ENCODE results near the gene ZNF24. TPM values are rescaled to one million over a fixed set of nuclear protein-coding genes. Genes with fewer than 3 reads are reported as not detected.

The ZNF24 gene
- total and polyA plus RNA-seq, 10 donors, result 13.4 to 64.3 (median 50.8) TPM

DNA sequence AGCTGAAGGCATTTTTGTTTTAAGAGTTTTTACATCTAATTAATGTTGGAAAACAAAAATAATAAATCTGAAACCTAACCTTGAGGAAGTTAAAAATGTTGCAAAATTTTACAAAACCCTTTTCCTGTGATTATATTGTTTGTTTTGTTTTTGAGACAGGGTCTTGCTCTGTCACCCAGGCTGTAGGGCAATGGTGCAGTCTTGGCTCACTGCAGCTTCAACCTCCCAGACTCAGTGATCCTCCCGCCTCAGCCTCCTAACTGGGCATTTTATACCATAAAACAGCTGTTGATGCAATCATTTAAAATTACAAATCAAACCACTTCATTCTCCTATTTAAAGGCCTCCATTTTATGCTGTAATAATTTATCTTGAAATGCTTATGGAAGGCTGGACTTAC, 1.7 kb upstream of the ZNF24 start:
- Histone ChIP-seq H3K27me3 (replicated peaks in 1 of 7) (no peaks in the 10 kb centered on the region), H3K36me3 (peaks cover 0 to 15% (median 3%) of the 10 kb centered on the region in 6 donors), H3K9me3 (no peaks in the 10 kb centered on the region), H3K4me3 (no peak overlapping the region), H3K27ac (peak overlapping the region in 7 of 8 donors; percentile 10 to 99 (median 98)), H3K4me1 (peaks cover 11 to 47% (median 43%) of the 10 kb centered on the region in 6 donors)
- intact Hi-C loops (cut with DNase I; ENCODE audit: low total_unique reads), result no loop called here
- TF ChIP-seq, protein P1, sequence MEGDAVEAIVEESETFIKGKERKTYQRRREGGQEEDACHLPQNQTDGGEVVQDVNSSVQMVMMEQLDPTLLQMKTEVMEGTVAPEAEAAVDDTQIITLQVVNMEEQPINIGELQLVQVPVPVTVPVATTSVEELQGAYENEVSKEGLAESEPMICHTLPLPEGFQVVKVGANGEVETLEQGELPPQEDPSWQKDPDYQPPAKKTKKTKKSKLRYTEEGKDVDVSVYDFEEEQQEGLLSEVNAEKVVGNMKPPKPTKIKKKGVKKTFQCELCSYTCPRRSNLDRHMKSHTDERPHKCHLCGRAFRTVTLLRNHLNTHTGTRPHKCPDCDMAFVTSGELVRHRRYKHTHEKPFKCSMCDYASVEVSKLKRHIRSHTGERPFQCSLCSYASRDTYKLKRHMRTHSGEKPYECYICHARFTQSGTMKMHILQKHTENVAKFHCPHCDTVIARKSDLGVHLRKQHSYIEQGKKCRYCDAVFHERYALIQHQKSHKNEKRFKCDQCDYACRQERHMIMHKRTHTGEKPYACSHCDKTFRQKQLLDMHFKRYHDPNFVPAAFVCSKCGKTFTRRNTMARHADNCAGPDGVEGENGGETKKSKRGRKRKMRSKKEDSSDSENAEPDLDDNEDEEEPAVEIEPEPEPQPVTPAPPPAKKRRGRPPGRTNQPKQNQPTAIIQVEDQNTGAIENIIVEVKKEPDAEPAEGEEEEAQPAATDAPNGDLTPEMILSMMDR (IDR thresholded peaks at IDR 0.05 in 8 of 11, conservative IDR thresholded peaks at IDR 0.05 in 3 of 11), result no peak
- no peak for TF ChIP-seq POLR2AphosphoS5 (IDR thresholded peaks at IDR 0.05)
- TF ChIP-seq POLR2A (IDR thresholded peaks at IDR 0.05), result no peak
- DNase-seq, result no peak
- 88 to 97% (median 93%) methylated on average over 1 of the region's 1 CpG for WGBS, 5 donors

DNA sequence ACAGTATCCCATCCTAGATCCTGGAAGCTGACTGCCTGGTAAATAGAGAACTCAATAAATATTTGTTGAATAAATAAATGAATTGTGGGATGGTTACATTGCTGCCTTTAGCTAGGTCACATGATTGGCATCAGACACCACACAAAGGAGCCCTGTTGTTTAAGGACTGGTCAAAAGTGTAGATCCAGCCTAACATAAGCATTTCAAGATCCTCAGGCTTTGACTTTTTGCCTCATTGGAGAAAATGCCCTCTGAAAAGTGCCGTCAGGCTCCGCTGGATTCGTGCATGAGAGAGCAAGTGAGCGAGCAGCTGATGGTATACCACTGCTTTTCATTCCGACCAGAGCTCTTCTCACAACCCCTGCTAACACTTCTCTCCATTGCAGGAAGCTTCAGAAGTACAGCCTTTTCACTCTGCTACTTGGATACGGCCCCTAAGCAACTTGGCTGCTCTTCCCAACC, 1.3 kb upstream of the ZNF24 start:
- Histone ChIP-seq H3K36me3 (peaks cover 0 to 19% (median 6%) of the 10 kb centered on the region in 6 donors), H3K4me1 (peaks cover 12 to 52% (median 47%) of the 10 kb centered on the region in 6 donors), H3K27ac (peak overlapping the region in 7 of 8 donors; percentile 10 to 99 (median 98)), H3K27me3 (replicated peaks in 1 of 7) (no peaks in the 10 kb centered on the region), H3K4me3 (peak overlapping the region in 1 of 8 donors; percentile 85), H3K9me3 (no peaks in the 10 kb centered on the region)
- WGBS, 5 donors, result 44 to 64% (median 61%) methylated on average over 6 of the region's 6 CpGs
- TF ChIP-seq, protein P1 (IDR thresholded peaks at IDR 0.05 in 8 of 11, conservative IDR thresholded peaks at IDR 0.05 in 3 of 11), result no peak
- TF ChIP-seq POLR2A (IDR thresholded peaks at IDR 0.05) (no peak), POLR2AphosphoS5 (IDR thresholded peaks at IDR 0.05) (no peak)
- no peak for DNase-seq
- intact Hi-C loops (cut with DNase I; ENCODE audit: low total_unique reads), result no loop called here

DNA sequence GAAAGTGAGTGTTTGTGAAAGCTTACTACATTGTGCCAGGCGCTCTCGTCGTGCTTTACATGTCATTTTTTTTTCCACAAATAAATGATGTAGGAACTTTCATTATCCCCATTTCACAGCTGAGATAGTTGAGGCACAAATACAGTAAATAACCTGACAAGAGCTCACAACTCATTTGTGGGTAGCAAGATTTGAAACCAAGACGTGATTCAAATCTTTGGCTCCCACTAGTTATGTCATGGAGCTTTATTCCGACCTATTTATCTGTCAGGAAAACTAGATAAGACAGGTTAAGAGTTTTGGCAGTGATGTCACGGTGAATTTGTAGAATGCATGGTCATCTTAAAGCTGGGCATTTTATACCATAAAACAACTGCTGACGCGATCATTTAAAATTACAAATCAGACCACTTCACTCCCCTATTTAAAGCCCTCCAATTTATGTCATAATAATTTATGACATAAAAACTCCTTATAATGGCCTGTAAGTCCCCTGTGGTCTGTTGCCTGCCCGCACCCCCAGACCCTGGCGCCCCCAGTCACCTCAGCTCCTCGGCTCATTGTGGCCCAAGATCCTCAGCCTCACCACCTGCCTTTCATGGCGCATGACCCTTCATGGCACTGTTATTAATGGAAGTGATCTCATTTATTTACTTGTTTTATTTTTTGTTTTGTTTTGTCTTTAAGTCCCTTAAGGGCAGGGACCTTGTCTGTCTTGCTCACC, 678 bp upstream of the ZNF24 start:
- peak; percentile 79 for DNase-seq

More for the DNA sequence above, 678 bp upstream of the ZNF24 start:
- Histone ChIP-seq H3K4me1 (peaks cover 15 to 57% (median 52%) of the 10 kb centered on the region in 6 donors), H3K27ac (peak overlapping the region; percentile 98 to 99 (median 99)), H3K9me3 (no peaks in the 10 kb centered on the region), H3K27me3 (replicated peaks in 1 of 7) (no peaks in the 10 kb centered on the region), H3K4me3 (peak overlapping the region; percentile 71 to 91 (median 84)), H3K36me3 (peaks cover 0 to 25% (median 12%) of the 10 kb centered on the region in 6 donors)
- TF ChIP-seq POLR2AphosphoS5 (IDR thresholded peaks at IDR 0.05), result no peak
- no peak for TF ChIP-seq POLR2A (IDR thresholded peaks at IDR 0.05)
- TF ChIP-seq, protein P1 (IDR thresholded peaks at IDR 0.05 in 8 of 11, conservative IDR thresholded peaks at IDR 0.05 in 3 of 11), result no peak
- intact Hi-C loops (cut with DNase I; ENCODE audit: low total_unique reads), result loop anchor here (5.0 kb wide), 2 partner anchors 53 to 103 kb away; partner anchors contain the start of genes ZNF397 and ZSCAN30
- 52 to 59% (median 55%) methylated on average over 12 of the region's 12 CpGs for WGBS, 5 donors
